Breast epithelium (tissue), 4 donors: ENCODE measurements around the gene RAPGEF4. TPM values are rescaled to one million over a fixed set of nuclear protein-coding genes. Genes with fewer than 3 reads are reported as not detected.

Source experiments
- DNase-seq, 2 donors: peaks; one replicate each; pipeline ENCODE4 v3.0.0-alpha.2; 2019; ENCODE audit warnings: low spot score in 2 of 2
- H3K27ac ChIP-seq, 2 donors: fragments of 200-600 bp; sonication (generic) in 1 of 2; one replicate each; pipeline ENCODE4 v1.5.1; 2016 to 2019; ENCODE audit warnings: mild to moderate bottlenecking in 1 of 2
- H3K27me3 ChIP-seq, 2 donors: fragments of 200-600 bp; sonication (generic) in 1 of 2; one replicate each; pipeline versions ENCODE4 v1.5.1 to v1.6.0; 2017 to 2019; ENCODE audit warnings: control low read depth in 1 of 2, mild to moderate bottlenecking in 1 of 2
- H3K36me3 ChIP-seq: fragments of 200-600 bp; one replicate; pipeline ENCODE4 v1.5.1; 2019
- H3K4me1 ChIP-seq, 2 donors: fragments of 200-600 bp; sonication (generic); one replicate each; pipeline ENCODE4 v1.5.1; 2016 to 2019; ENCODE audit warnings: control low read depth in 1 of 2
- H3K4me3 ChIP-seq, 3 donors: fragments of 200-600 bp; sonication (generic); 1 replicate in 2 of 3; 2 replicates in 1 of 3; pipeline ENCODE4 v1.5.1; 2016 to 2019; ENCODE audit warnings: mild to moderate bottlenecking in 3 of 3, moderate library complexity in 2 of 3
- H3K9me3 ChIP-seq, 2 donors: fragments of 200-600 bp; sonication (generic) in 1 of 2; one replicate each; pipeline ENCODE4 v1.5.1; 2016 to 2019; ENCODE audit warnings: control low read depth in 1 of 2
- POLR2A ChIP-seq: fragments of 450-650 bp; IDR thresholded peaks from one replicate; pipeline ENCODE4 v1.6.1; 2016; ENCODE audit warnings: antibody characterized with exemption, mild to moderate bottlenecking, moderate library complexity
- POLR2AphosphoS5 ChIP-seq, 3 donors: sonication (generic); formaldehyde crosslinking; IDR thresholded peaks; one replicate each; pipeline ENCODE4 v1.6.1; 2017; ENCODE audit warnings: antibody characterized with exemption in 3 of 3
- intact Hi-C: fragments of 100-400 bp; cut with DNase I; formaldehyde crosslinking; loops from one replicate; pipeline ENCODE4 v1.15.1; 2023; ENCODE audit warnings: low total_unique reads
- total RNA-seq, 3 donors: library from RNA; depleted of rRNA; stranded (reverse); fragments of >200 nt; gene quantifications; one replicate each; pipeline ENCODE4 v1.1.0, GENCODE V29; 2016
- TF ChIP-seq, protein P1 (sequence below), 3 donors: fragments of 450-650 bp; IDR thresholded peaks; one replicate each; pipeline ENCODE4 v1.5.1; 2016 to 2017; ENCODE audit warnings: antibody characterized with exemption in 3 of 3, mild to moderate bottlenecking in 3 of 3, moderate library complexity in 3 of 3

The RAPGEF4 gene
- total RNA-seq, 3 donors from 2014 or later = 7.7 to 12.8 (median 11.6) TPM

GRCh38 chr2:172921532-172922236 is 186.0 kb downstream of the RAPGEF4 start:
- intact Hi-C loops = no loop called here
- Histone ChIP-seq H3K4me3 (no peak overlapping the region), H3K4me1 (no peaks in the 10 kb centered on the region), H3K9me3 (no peaks in the 10 kb centered on the region), H3K36me3 (no peaks in the 10 kb centered on the region), H3K27ac (no peak overlapping the region), H3K27me3 (no peaks in the 10 kb centered on the region)
- TF ChIP-seq POLR2A = no peak
- no peak for TF ChIP-seq POLR2AphosphoS5 (IDR thresholded peaks at IDR 0.05)
- TF ChIP-seq, protein P1, sequence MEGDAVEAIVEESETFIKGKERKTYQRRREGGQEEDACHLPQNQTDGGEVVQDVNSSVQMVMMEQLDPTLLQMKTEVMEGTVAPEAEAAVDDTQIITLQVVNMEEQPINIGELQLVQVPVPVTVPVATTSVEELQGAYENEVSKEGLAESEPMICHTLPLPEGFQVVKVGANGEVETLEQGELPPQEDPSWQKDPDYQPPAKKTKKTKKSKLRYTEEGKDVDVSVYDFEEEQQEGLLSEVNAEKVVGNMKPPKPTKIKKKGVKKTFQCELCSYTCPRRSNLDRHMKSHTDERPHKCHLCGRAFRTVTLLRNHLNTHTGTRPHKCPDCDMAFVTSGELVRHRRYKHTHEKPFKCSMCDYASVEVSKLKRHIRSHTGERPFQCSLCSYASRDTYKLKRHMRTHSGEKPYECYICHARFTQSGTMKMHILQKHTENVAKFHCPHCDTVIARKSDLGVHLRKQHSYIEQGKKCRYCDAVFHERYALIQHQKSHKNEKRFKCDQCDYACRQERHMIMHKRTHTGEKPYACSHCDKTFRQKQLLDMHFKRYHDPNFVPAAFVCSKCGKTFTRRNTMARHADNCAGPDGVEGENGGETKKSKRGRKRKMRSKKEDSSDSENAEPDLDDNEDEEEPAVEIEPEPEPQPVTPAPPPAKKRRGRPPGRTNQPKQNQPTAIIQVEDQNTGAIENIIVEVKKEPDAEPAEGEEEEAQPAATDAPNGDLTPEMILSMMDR (IDR thresholded peaks at IDR 0.05) = no peak
- DNase-seq = no peak

GRCh38 chr2:172922306-172922705 is 186.7 kb downstream of the RAPGEF4 start:
- intact Hi-C loops = no loop called here
- H3K27me3 ChIP-seq = no peaks in the 10 kb centered on the region
- no peak for DNase-seq
- H3K9me3 ChIP-seq = no peaks in the 10 kb centered on the region
- no peak for TF ChIP-seq POLR2A
- TF ChIP-seq, protein P1 (IDR thresholded peaks at IDR 0.05) = no peak
- TF ChIP-seq POLR2AphosphoS5 (IDR thresholded peaks at IDR 0.05) = no peak
- no peaks in the 10 kb centered on the region for H3K4me1 ChIP-seq
- no peak overlapping the region for H3K4me3 ChIP-seq
- H3K36me3 ChIP-seq = no peaks in the 10 kb centered on the region
- no peak overlapping the region for H3K27ac ChIP-seq

GRCh38 chr2:172922815-172923214 is 187.2 kb downstream of the RAPGEF4 start:
- intact Hi-C loops = no loop called here
- no peak overlapping the region for H3K4me3 ChIP-seq
- DNase-seq = no peak
- H3K27me3 ChIP-seq = no peaks in the 10 kb centered on the region
- no peaks in the 10 kb centered on the region for H3K9me3 ChIP-seq
- no peaks in the 10 kb centered on the region for H3K4me1 ChIP-seq
- no peak for TF ChIP-seq POLR2AphosphoS5 (IDR thresholded peaks at IDR 0.05)
- TF ChIP-seq, protein P1 (IDR thresholded peaks at IDR 0.05) = no peak
- TF ChIP-seq POLR2A = no peak
- H3K36me3 ChIP-seq = no peaks in the 10 kb centered on the region
- no peak overlapping the region for H3K27ac ChIP-seq

DNA sequence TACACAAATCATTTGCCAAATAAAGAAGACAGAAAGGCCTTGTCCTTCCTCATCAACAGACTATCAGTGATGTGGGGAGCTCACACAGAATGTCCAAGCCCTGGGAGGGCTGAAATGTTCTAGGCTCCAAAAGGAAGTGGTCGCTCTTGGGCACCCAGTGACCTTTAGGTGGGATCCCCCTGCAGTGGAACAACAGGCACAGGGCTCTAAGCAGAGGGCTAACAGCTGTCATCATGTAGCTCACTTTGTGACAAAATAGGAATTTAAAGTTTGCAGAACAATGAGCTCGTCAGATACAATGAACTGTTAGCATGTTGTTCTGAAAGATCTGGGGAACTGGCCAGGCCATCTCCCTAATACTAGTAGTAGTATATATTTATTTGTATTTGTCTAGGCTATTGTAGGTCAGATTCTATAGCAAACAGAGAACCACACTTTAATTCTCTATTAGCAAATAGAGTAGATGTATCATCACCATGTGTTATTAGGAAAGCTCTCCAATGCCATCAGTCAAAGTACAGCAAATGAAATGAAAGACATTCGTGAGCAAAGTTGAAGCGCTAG is 188.5 kb downstream of the RAPGEF4 start:
- Histone ChIP-seq H3K27ac (no peak overlapping the region), H3K36me3 (no peaks in the 10 kb centered on the region), H3K4me1 (no peaks in the 10 kb centered on the region), H3K4me3 (no peak overlapping the region), H3K9me3 (no peaks in the 10 kb centered on the region), H3K27me3 (no peaks in the 10 kb centered on the region)
- intact Hi-C loops = no loop called here
- TF ChIP-seq POLR2A = no peak
- no peak for TF ChIP-seq POLR2AphosphoS5 (IDR thresholded peaks at IDR 0.05)
- TF ChIP-seq, protein P1 (IDR thresholded peaks at IDR 0.05) = no peak
- no peak for DNase-seq

GRCh38 chr2:172925600-172925999 is 190.0 kb downstream of the RAPGEF4 start:
- no peak overlapping the region for H3K4me3 ChIP-seq
- no peak overlapping the region for H3K27ac ChIP-seq
- TF ChIP-seq, protein P1 (IDR thresholded peaks at IDR 0.05) = no peak
- TF ChIP-seq POLR2AphosphoS5 (IDR thresholded peaks at IDR 0.05) = no peak
- TF ChIP-seq POLR2A = no peak
- no peak for DNase-seq
- H3K9me3 ChIP-seq = no peaks in the 10 kb centered on the region
- H3K4me1 ChIP-seq = no peaks in the 10 kb centered on the region
- intact Hi-C loops = no loop called here
- no peaks in the 10 kb centered on the region for H3K36me3 ChIP-seq
- H3K27me3 ChIP-seq = no peaks in the 10 kb centered on the region
